K562 (cell line): Measurements from ENCODE around the gene RPS23. TPM values are rescaled to one million over a fixed set of nuclear protein-coding genes. Genes with fewer than 3 reads are reported as not detected.
A peak's percentile ranks its signal among the peaks of the same experiment; 100 is the strongest.

Experiments used
- ATAC-seq: fragments of 200-7000 bp; cut with Tn5 transposase; 3 replicates; pipeline ENCODE4 v1.9.1; 2020; ENCODE audit warnings: moderate library complexity
- BruUV-seq: library from RNA; stranded (reverse); fragments of 400-500 nt; replicated peaks from 2 replicates; lab custom pipeline; 2021; lab: Mats Ljungman, UMichigan
- CTCF ChIA-PET: fragments of 300-600 bp; formaldehyde crosslinking; extraction: SDS; loops from one replicate; lab custom pipeline; 2021; ENCODE audit warnings: low intra/inter-chr PET ratio; lab: Yijun Ruan, JAX
- POLR2A ChIA-PET: fragments of 300-600, 350-650 bp; sonication (Branson Sonifier 250); formaldehyde crosslinking; extraction: SDS; loops from one replicate; lab custom pipeline; 2021; ENCODE audit warnings: antibody characterized with exemption, inconsistent platforms; lab: Yijun Ruan, JAX
- DNase-seq, 4 experiments: peaks; one replicate each; pipeline versions ENCODE4 v3.0.0 to v3.0.0-alpha.2; 2011 to 2018; ENCODE audit warnings: low spot score in 3 of 4, mixed read lengths in 3 of 4; ENCODE audit errors: extremely low read depth in 1 of 4
- FAIRE-seq: peaks from 2 replicates; lab custom pipeline; 2011; peaks lifted over from hg19 to GRCh38; lab: Jason Lieb, UNC
- H2AFZ ChIP-seq: 2 replicates; pipeline ENCODE4 v1.6.0; 2011; ENCODE audit warnings: low read depth, low read length, control low read depth, inconsistent platforms
- H3K27ac ChIP-seq: fragments of 200-600 bp; 3 replicates; pipeline ENCODE4 v1.8.0; 2011; ENCODE audit warnings: low read depth, mild to moderate bottlenecking, control low read depth, inconsistent platforms, low read length, moderate library complexity, mixed read lengths; ENCODE audit errors: extremely low read depth
- H3K27me3 ChIP-seq, 2 experiments: fragments of 300-600 bp in 1 of 2; 2 replicates in 1 of 2; 3 replicates in 1 of 2; pipeline versions ENCODE4 v1.6.0 to v1.8.0; 2011; ENCODE audit warnings: inconsistent platforms in 2 of 2, low read length in 2 of 2, mild to moderate bottlenecking in 1 of 2, mixed read lengths in 1 of 2, moderate library complexity in 1 of 2; ENCODE audit not compliant: control insufficient read depth in 2 of 2, insufficient read depth in 2 of 2
- H3K36me3 ChIP-seq: fragments of 300-600 bp; 3 replicates; pipeline ENCODE4 v1.8.0; 2011; ENCODE audit warnings: mild to moderate bottlenecking, low read length, inconsistent platforms; ENCODE audit not compliant: control insufficient read depth, insufficient read depth
- H3K4me1 ChIP-seq, 2 experiments: fragments of 200-600 bp in 1 of 2; replicated peaks in 1 of 2; 2 replicates in 1 of 2; 3 replicates in 1 of 2; pipeline versions ENCODE4 v1.5.1 to v1.8.0; 2011; ENCODE audit warnings: inconsistent platforms in 2 of 2, low read length in 2 of 2, mild to moderate bottlenecking in 1 of 2, mixed read lengths in 1 of 2, moderate library complexity in 1 of 2; ENCODE audit not compliant: control insufficient read depth in 2 of 2, insufficient read depth in 2 of 2
- H3K4me2 ChIP-seq: 2 replicates; pipeline ENCODE4 v1.6.1; 2011; ENCODE audit warnings: low read length, control low read depth, inconsistent platforms, mixed read lengths; ENCODE audit not compliant: insufficient read depth
- H3K4me3 ChIP-seq: fragments of 200-600 bp; sonication (generic), shearing (Covaris generic); 2 replicates; pipeline ENCODE4 v1.5.1; 2016; ENCODE audit warnings: control low read depth, inconsistent platforms
- H3K79me2 ChIP-seq: fragments of 200-600 bp; 3 replicates; pipeline ENCODE4 v1.8.0; 2011; ENCODE audit warnings: low read length, inconsistent platforms; ENCODE audit not compliant: control insufficient read depth, insufficient read depth
- H3K9ac ChIP-seq, 2 experiments: 2 replicates each; pipeline versions ENCODE4 v1.6.0 to v1.6.1; 2011; ENCODE audit warnings: low read depth in 2 of 2, low read length in 2 of 2, control low read depth in 1 of 2, inconsistent platforms in 1 of 2, mild to moderate bottlenecking in 1 of 2, mixed read lengths in 1 of 2; ENCODE audit not compliant: insufficient read depth in 1 of 2
- H3K9me1 ChIP-seq: one replicate; pipeline ENCODE4 v1.6.0; 2011; ENCODE audit warnings: inconsistent platforms, mild to moderate bottlenecking, low read length, moderate library complexity; ENCODE audit not compliant: control insufficient read depth, insufficient read depth
- H3K9me3 ChIP-seq: replicated peaks from 2 replicates; pipeline ENCODE4 v1.5.1; 2011; ENCODE audit warnings: low read depth, low read length, inconsistent platforms; ENCODE audit not compliant: control insufficient read depth, insufficient read depth
- H4K20me1 ChIP-seq: replicated peaks from 2 replicates; pipeline ENCODE4 v1.6.1; 2011; ENCODE audit warnings: low read length, inconsistent platforms, mixed read lengths; ENCODE audit not compliant: control insufficient read depth, insufficient read depth
- BRD9 ChIP-seq: fragments of 450-650 bp; IDR thresholded peaks from 2 replicates; pipeline ENCODE4 v1.6.1; 2018; ENCODE audit warnings: low read depth; ENCODE audit not compliant: partially characterized antibody
- CBX3 ChIP-seq, 2 experiments: IDR thresholded peaks; 1 replicate in 1 of 2; 2 replicates in 1 of 2; pipeline ENCODE4 v1.6.1; 2012; ENCODE audit warnings: inconsistent platforms in 2 of 2, low read length in 2 of 2, borderline replicate concordance in 1 of 2, control low read depth in 1 of 2
- E2F3 ChIP-seq: fragments of 250-450 bp; sonication (Bioruptor Pico); IDR thresholded peaks from 2 replicates; pipeline ENCODE4 v1.4.0; 2020; ENCODE audit warnings: mild to moderate bottlenecking
- EZH2 ChIP-seq: IDR thresholded peaks from 2 replicates; pipeline ENCODE4 v1.6.1; 2012; ENCODE audit warnings: low read depth, mild to moderate bottlenecking, inconsistent platforms, low read length, borderline replicate concordance
- GATA2 ChIP-seq: sonication (generic); formaldehyde crosslinking; IDR thresholded peaks from 2 replicates; pipeline ENCODE4 v1.4.0; 2020; ENCODE audit warnings: mild to moderate bottlenecking, missing genetic modification reagents
- KLF10 ChIP-seq: fragments of 250-450 bp; sonication (Bioruptor Pico); IDR thresholded peaks from 2 replicates; pipeline ENCODE4 v1.6.1; 2021; ENCODE audit warnings: matching md5 sums
- PHF8 ChIP-seq: fragments of 200-600 bp; sonication (generic); IDR thresholded peaks from 2 replicates; pipeline ENCODE4 v1.6.1; 2012; ENCODE audit warnings: mixed run types, mild to moderate bottlenecking, inconsistent platforms, low read length, moderate library complexity, borderline replicate concordance
- PHTF2 ChIP-seq: fragments of 250-450 bp; sonication (Bioruptor Pico); IDR thresholded peaks from 2 replicates; pipeline ENCODE4 v1.5.0; 2021; ENCODE audit warnings: mild to moderate bottlenecking
- POLR2B ChIP-seq: fragments of 450-650 bp; IDR thresholded peaks from 2 replicates; pipeline ENCODE4 v1.6.1; 2018; ENCODE audit warnings: low read depth; ENCODE audit not compliant: partially characterized antibody
- RBM25 ChIP-seq: fragments of 200-400 bp; formaldehyde crosslinking; IDR thresholded peaks from 2 replicates; pipeline ENCODE4 v1.6.1; 2018; ENCODE audit warnings: low read length, low read depth, moderate library complexity; ENCODE audit not compliant: severe bottlenecking
- TRIM24 ChIP-seq, 2 experiments: fragments of 450-650 bp; IDR thresholded peaks; 2 replicates each; pipeline ENCODE4 v1.6.1; 2016
- TSC22D4 ChIP-seq: fragments of 450-650 bp; IDR thresholded peaks from 2 replicates; pipeline ENCODE4 v1.6.1; 2016; ENCODE audit warnings: missing genetic modification characterization, missing biosample characterization, control low read depth
- U2AF2 ChIP-seq: fragments of 200-400 bp; formaldehyde crosslinking; optimal IDR thresholded peaks from 2 replicates; pipeline ENCODE3; 2017; ENCODE audit warnings: low read depth, mild to moderate bottlenecking, low read length
- ZBED1 ChIP-seq: IDR thresholded peaks from 2 replicates; pipeline ENCODE4 v1.6.1; 2014
- ZC3H11A ChIP-seq: IDR thresholded peaks from 2 replicates; pipeline ENCODE4 v1.6.1; 2012; ENCODE audit warnings: low read depth, low read length, improper control_type of control experiment
- ZFX ChIP-seq: sonication (generic); formaldehyde crosslinking; IDR thresholded peaks from 2 replicates; pipeline ENCODE4 v1.8.0; 2022; ENCODE audit warnings: mild to moderate bottlenecking, missing genetic modification reagents, moderate library complexity
- ZNF232 ChIP-seq: sonication (generic); formaldehyde crosslinking; IDR thresholded peaks from 2 replicates; pipeline ENCODE4 v1.8.0; 2022; ENCODE audit warnings: mild to moderate bottlenecking, missing genetic modification reagents
- ZNF347 ChIP-seq: fragments of 450-650 bp; formaldehyde crosslinking; IDR thresholded peaks from 2 replicates; pipeline ENCODE4 v1.4.0; 2020; ENCODE audit warnings: low read depth, mild to moderate bottlenecking, moderate library complexity
- ZNF561 ChIP-seq: fragments of 450-650 bp; formaldehyde crosslinking; conservative IDR thresholded peaks from 2 replicates; pipeline ENCODE4 v1.4.0; 2020; ENCODE audit warnings: mild to moderate bottlenecking, moderate library complexity
- ZNF707 ChIP-seq: fragments of 250-450 bp; sonication (Bioruptor Pico); conservative IDR thresholded peaks from 2 replicates; pipeline ENCODE4 v1.8.0; 2022; ENCODE audit warnings: inconsistent platforms, mild to moderate bottlenecking, moderate library complexity
- ZNF766 ChIP-seq: fragments of 200-800 bp; sonication (Bioruptor generic); conservative IDR thresholded peaks from 2 replicates; pipeline ENCODE4 v1.6.1; 2016; ENCODE audit warnings: missing genetic modification characterization, missing compliant biosample characterization
- WGBS: fragments of 100-300 bp; shearing (Covaris generic); methylation state at CpG from one replicate; pipeline ENCODE4 v1.1.6; 2016; ENCODE audit warnings: low coverage, mixed read lengths; ENCODE audit not compliant: insufficient coverage; ENCODE audit errors: missing lambda C conversion rate; 5-methylcytosine and 5-hydroxymethylcytosine counted together
- in situ Hi-C: fragments of 300-500 bp; cut with MboI; formaldehyde crosslinking; loops from 4 replicates; pipeline ENCODE4 v1.15.0; 2018; ENCODE audit warnings: inconsistent platforms, mixed read lengths
- intact Hi-C: fragments of 100-400 bp; cut with micrococcal nuclease; formaldehyde crosslinking; loops from 2 replicates; pipeline ENCODE4 v1.14.2; 2022
- polyA plus RNA-seq, 8 experiments: library from polyadenylated mRNA; depleted of rRNA in 4 of 8; stranded (reverse) in 5 of 8; unstranded in 3 of 8; fragments of >200 nt; fragmentation: Nextera tagmentation in 2 of 8; fragmentation: Illumina TruSeq in 1 of 8; extraction: Ambion mirVana in 2 of 8; extraction: Trizol in 1 of 8; gene quantifications; 2 replicates each; pipeline versions ENCODE4 v1.2.1 to v1.2.3, GENCODE V29; 2011 to 2014; ENCODE audit warnings: inconsistent platforms in 1 of 8, missing spikeins in 1 of 8
- total RNA-seq, 7 experiments: library from RNA; depleted of rRNA in 6 of 7; stranded (reverse); fragments of >200 nt in 6 of 7; fragmentation: Illumina TruSeq in 2 of 7; extraction: Trizol in 2 of 7; gene quantifications; 2 replicates each; pipeline versions ENCODE4 v1.2.1 to v1.2.3, GENCODE V29; 2011 to 2021; ENCODE audit warnings: low replicate concordance in 1 of 7
- TF ChIP-seq, protein P1 (sequence below), 2 experiments: fragments of 450-650 bp; IDR thresholded peaks; 2 replicates each; pipeline ENCODE4 v1.6.1; 2016
- TF ChIP-seq, protein P2 (sequence below): sonication (generic); formaldehyde crosslinking; IDR thresholded peaks from 2 replicates; pipeline ENCODE4 v1.8.1; 2023; ENCODE audit warnings: mild to moderate bottlenecking, missing genetic modification reagents, moderate library complexity

Gene RPS23
- total and polyA plus RNA-seq, 9 of the 15 experiments (the other 6 are each of a cell fraction or from before 2014, with no cell fraction given): 3,252 to 10,689 (median 6,302) TPM

DNA sequence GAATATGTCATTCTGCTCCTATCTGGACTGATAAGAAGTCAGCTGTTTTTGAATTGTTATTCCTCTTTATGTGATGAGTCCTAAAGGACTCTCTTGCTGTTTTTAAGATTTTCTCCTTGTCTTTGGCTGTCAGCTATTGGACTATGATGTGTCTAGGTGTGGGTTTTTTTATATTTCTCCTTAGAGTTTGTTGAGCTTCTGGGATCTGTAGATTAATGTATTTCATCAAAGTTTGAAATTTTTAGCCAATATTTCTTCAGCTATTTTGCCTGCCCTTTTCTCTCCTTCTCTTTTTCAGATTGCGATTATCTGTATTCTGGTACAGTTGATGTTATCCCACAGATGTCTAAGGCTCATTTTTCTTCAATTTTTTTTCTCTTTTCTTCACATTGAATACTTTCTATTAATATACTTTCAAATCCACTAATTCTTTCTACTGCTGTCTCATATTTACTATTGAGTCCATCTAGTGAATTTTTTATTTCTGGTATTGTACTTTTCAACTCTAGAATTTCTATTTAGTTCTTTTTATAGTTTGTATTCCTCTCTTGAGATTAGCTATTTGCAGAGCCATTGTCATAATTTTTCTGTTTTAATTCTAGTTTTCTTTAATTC is 31.1 kb downstream of the RPS23 start:
- Histone ChIP-seq H3K4me3 (no peak overlapping the region), H3K9me1 (no peaks in the 10 kb centered on the region), H3K27me3 (no peaks in the 10 kb centered on the region), H3K4me1 (no peaks in the 10 kb centered on the region), H2AFZ (no peak overlapping the region), H3K4me2 (no peak overlapping the region), H3K79me2 (no peaks in the 10 kb centered on the region), H4K20me1 (no peaks in the 10 kb centered on the region), H3K36me3 (no peaks in the 10 kb centered on the region), H3K27ac (no peak overlapping the region), H3K9me3 (0 out of 2 replicates have a peak, but pooled peaks cover 5% of the 10 kb centered on the region), H3K9ac (no peak overlapping the region)
- ChIA-PET CTCF (no interaction called here), POLR2A (interaction anchor here (1.6 kb wide), 1 partner anchor 10 kb away, joined by 4 read pairs; no protein-coding TSS in a partner anchor)
- BruUV-seq: no TSS peak
- intact Hi-C loops: no loop called here
- ATAC-seq: no peak
- WGBS: 100% methylated on average over 1 of the region's 1 CpG
- in situ Hi-C loops: no loop called here
- DNase-seq: no peak
- FAIRE-seq: no peak
- no peak for TF ChIP-seq ZC3H11A
- TF ChIP-seq TSC22D4: no peak
- TF ChIP-seq POLR2B: no peak
- no peak for TF ChIP-seq GATA2 (CRISPR knock-in tag)
- TF ChIP-seq, protein P1, sequence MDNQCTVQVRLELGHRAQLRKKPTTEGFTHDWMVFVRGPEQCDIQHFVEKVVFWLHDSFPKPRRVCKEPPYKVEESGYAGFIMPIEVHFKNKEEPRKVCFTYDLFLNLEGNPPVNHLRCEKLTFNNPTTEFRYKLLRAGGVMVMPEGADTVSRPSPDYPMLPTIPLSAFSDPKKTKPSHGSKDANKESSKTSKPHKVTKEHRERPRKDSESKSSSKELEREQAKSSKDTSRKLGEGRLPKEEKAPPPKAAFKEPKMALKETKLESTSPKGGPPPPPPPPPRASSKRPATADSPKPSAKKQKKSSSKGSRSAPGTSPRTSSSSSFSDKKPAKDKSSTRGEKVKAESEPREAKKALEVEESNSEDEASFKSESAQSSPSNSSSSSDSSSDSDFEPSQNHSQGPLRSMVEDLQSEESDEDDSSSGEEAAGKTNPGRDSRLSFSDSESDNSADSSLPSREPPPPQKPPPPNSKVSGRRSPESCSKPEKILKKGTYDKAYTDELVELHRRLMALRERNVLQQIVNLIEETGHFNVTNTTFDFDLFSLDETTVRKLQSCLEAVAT (IDR thresholded peaks at IDR 0.05): no peak
- TF ChIP-seq ZFX: no peak
- no peak for TF ChIP-seq PHTF2
- TF ChIP-seq KLF10 (CRISPR knock-in tag): no peak
- TF ChIP-seq, protein P2, sequence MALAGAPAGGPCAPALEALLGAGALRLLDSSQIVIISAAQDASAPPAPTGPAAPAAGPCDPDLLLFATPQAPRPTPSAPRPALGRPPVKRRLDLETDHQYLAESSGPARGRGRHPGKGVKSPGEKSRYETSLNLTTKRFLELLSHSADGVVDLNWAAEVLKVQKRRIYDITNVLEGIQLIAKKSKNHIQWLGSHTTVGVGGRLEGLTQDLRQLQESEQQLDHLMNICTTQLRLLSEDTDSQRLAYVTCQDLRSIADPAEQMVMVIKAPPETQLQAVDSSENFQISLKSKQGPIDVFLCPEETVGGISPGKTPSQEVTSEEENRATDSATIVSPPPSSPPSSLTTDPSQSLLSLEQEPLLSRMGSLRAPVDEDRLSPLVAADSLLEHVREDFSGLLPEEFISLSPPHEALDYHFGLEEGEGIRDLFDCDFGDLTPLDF (CRISPR knock-in tag): no peak
- TF ChIP-seq TRIM24 (IDR thresholded peaks at IDR 0.05): peak in 1 of 2 experiments; percentile 61; a peak in 2 of 4 replicates
- no peak for TF ChIP-seq ZNF347
- TF ChIP-seq ZBED1: no peak
- no peak for TF ChIP-seq BRD9
- no peak for TF ChIP-seq ZNF232
- no peak for TF ChIP-seq ZNF561 (CRISPR knock-in tag)
- TF ChIP-seq EZH2: no peak
- TF ChIP-seq ZNF766 (CRISPR knock-in tag): no peak
- no peak for TF ChIP-seq E2F3 (CRISPR knock-in tag)
- no peak for TF ChIP-seq U2AF2
- peak; percentile 76 for TF ChIP-seq RBM25
- no peak for TF ChIP-seq ZNF707 (CRISPR knock-in tag)
- peak in 1 of 2 experiments; percentile 70; a peak in 2 of 3 replicates for TF ChIP-seq CBX3 (IDR thresholded peaks at IDR 0.05; ENCODE audit: borderline replicate concordance in 1 of 2, low read length in 2 of 2)
- no peak for TF ChIP-seq PHF8
